Measurements from ENCODE around the gene NME9.

DNA sequence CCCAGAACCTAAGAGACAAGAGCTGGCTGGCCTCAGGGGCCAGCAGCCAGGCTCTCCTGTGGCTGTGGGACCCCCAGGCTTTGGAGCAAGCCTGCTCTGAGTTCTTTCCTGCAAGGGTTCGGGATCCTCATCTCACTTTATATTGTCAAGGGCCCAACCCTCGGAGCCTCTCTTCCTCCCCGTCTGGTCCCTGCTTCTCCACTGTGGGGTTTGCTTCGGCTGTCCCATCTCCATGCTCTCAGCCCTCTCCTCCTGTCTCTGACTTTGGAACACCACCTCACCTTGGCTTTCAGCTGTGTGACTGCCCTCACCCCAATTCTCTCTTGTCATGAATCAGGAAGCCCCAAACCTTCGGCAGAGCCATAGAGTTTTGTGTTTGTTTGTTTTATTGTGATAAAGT is 48.7 kb upstream of the NME9 start:
- TF ChIP-seq, protein P1, sequence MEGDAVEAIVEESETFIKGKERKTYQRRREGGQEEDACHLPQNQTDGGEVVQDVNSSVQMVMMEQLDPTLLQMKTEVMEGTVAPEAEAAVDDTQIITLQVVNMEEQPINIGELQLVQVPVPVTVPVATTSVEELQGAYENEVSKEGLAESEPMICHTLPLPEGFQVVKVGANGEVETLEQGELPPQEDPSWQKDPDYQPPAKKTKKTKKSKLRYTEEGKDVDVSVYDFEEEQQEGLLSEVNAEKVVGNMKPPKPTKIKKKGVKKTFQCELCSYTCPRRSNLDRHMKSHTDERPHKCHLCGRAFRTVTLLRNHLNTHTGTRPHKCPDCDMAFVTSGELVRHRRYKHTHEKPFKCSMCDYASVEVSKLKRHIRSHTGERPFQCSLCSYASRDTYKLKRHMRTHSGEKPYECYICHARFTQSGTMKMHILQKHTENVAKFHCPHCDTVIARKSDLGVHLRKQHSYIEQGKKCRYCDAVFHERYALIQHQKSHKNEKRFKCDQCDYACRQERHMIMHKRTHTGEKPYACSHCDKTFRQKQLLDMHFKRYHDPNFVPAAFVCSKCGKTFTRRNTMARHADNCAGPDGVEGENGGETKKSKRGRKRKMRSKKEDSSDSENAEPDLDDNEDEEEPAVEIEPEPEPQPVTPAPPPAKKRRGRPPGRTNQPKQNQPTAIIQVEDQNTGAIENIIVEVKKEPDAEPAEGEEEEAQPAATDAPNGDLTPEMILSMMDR (IDR thresholded peaks at IDR 0.05; ENCODE audit: low read depth, low read length, missing input control), result no peak
- TF ChIP-seq GABPA (IDR thresholded peaks at IDR 0.05 in 1 of 2, conservative IDR thresholded peaks at IDR 0.05 in 1 of 2) (no peak), YY1 (IDR thresholded peaks at IDR 0.05) (no peak), TAF1 (conservative IDR thresholded peaks at IDR 0.05) (no peak)
- TF ChIP-seq, protein P2, sequence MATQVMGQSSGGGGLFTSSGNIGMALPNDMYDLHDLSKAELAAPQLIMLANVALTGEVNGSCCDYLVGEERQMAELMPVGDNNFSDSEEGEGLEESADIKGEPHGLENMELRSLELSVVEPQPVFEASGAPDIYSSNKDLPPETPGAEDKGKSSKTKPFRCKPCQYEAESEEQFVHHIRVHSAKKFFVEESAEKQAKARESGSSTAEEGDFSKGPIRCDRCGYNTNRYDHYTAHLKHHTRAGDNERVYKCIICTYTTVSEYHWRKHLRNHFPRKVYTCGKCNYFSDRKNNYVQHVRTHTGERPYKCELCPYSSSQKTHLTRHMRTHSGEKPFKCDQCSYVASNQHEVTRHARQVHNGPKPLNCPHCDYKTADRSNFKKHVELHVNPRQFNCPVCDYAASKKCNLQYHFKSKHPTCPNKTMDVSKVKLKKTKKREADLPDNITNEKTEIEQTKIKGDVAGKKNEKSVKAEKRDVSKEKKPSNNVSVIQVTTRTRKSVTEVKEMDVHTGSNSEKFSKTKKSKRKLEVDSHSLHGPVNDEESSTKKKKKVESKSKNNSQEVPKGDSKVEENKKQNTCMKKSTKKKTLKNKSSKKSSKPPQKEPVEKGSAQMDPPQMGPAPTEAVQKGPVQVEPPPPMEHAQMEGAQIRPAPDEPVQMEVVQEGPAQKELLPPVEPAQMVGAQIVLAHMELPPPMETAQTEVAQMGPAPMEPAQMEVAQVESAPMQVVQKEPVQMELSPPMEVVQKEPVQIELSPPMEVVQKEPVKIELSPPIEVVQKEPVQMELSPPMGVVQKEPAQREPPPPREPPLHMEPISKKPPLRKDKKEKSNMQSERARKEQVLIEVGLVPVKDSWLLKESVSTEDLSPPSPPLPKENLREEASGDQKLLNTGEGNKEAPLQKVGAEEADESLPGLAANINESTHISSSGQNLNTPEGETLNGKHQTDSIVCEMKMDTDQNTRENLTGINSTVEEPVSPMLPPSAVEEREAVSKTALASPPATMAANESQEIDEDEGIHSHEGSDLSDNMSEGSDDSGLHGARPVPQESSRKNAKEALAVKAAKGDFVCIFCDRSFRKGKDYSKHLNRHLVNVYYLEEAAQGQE (IDR thresholded peaks at IDR 0.05), result no peak
- TF ChIP-seq, protein P3, sequence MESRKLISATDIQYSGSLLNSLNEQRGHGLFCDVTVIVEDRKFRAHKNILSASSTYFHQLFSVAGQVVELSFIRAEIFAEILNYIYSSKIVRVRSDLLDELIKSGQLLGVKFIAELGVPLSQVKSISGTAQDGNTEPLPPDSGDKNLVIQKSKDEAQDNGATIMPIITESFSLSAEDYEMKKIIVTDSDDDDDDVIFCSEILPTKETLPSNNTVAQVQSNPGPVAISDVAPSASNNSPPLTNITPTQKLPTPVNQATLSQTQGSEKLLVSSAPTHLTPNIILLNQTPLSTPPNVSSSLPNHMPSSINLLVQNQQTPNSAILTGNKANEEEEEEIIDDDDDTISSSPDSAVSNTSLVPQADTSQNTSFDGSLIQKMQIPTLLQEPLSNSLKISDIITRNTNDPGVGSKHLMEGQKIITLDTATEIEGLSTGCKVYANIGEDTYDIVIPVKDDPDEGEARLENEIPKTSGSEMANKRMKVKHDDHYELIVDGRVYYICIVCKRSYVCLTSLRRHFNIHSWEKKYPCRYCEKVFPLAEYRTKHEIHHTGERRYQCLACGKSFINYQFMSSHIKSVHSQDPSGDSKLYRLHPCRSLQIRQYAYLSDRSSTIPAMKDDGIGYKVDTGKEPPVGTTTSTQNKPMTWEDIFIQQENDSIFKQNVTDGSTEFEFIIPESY (IDR thresholded peaks at IDR 0.05), result no peak

Measured in liver (tissue), 3 donors.